ENCODE measurements around the gene FBXL17.

Gene FBXL17

GRCh38 chr5:107867266-107867665, 514.6 kb downstream of the FBXL17 start:
- POLR2A ChIA-PET: no interaction called here
- H3K4me3 ChIP-seq (ENCODE audit: low read depth, low read length): no peak overlapping the region
- no peaks in the 10 kb centered on the region for H3K36me3 ChIP-seq (ENCODE audit: control insufficient read depth in 2 of 2, insufficient read depth in 1 of 2, low read length in 2 of 2)
- TF ChIP-seq ZNF660 (tag by site-specific recombination; IDR thresholded peaks at IDR 0.05) (no peak), ZBTB26 (tag by site-specific recombination; optimal IDR thresholded peaks at IDR 0.05) (no peak), ZNF707 (tag by site-specific recombination; IDR thresholded peaks at IDR 0.05) (no peak), ZNF174 (tag by site-specific recombination; IDR thresholded peaks at IDR 0.05) (no peak), ZNF169 (tag by site-specific recombination; IDR thresholded peaks at IDR 0.05) (no peak)
- H3K9me3 ChIP-seq (ENCODE audit: control insufficient read depth, insufficient read depth, low read depth, low read length): no peaks in the 10 kb centered on the region
- H3K27ac ChIP-seq (ENCODE audit: extremely low read depth, low read depth, low read length): no peak overlapping the region
- H3K4me1 ChIP-seq (ENCODE audit: control insufficient read depth, insufficient read depth, low read length): no peaks in the 10 kb centered on the region
- CTCF ChIA-PET: no interaction called here

- Histone ChIP-seq H3K36me3 (ENCODE audit: control insufficient read depth in 2 of 2, insufficient read depth in 1 of 2, low read length in 2 of 2) (no peaks in the 10 kb centered on the region), H3K4me3 (ENCODE audit: low read depth, low read length) (no peak overlapping the region), H3K9me3 (ENCODE audit: control insufficient read depth, insufficient read depth, low read depth, low read length) (no peaks in the 10 kb centered on the region), H3K4me1 (ENCODE audit: control insufficient read depth, insufficient read depth, low read length) (no peaks in the 10 kb centered on the region), H3K27ac (ENCODE audit: extremely low read depth, low read depth, low read length) (no peak overlapping the region)
- TF ChIP-seq ZNF423 (tag by site-specific recombination; IDR thresholded peaks at IDR 0.05) (no peak), ZNF280C (tag by site-specific recombination; IDR thresholded peaks at IDR 0.05) (no peak), ZNF792 (tag by site-specific recombination; IDR thresholded peaks at IDR 0.05) (no peak), ZNF777 (tag by site-specific recombination; IDR thresholded peaks at IDR 0.05; ENCODE audit: borderline replicate concordance) (no peak), ZNF214 (tag by site-specific recombination; IDR thresholded peaks at IDR 0.05; ENCODE audit: borderline replicate concordance) (no peak), ZNF623 (tag by site-specific recombination; IDR thresholded peaks at IDR 0.05) (no peak), AEBP2 (tag by site-specific recombination; IDR thresholded peaks at IDR 0.05; ENCODE audit: borderline replicate concordance) (no peak), ZNF133 (tag by site-specific recombination; IDR thresholded peaks at IDR 0.05) (no peak), KLF10 (tag by site-specific recombination; IDR thresholded peaks at IDR 0.05) (no peak), FEZF1 (tag by site-specific recombination; IDR thresholded peaks at IDR 0.05) (no peak), ZXDB (tag by site-specific recombination; IDR thresholded peaks at IDR 0.05) (no peak), ZNF513 (tag by site-specific recombination; IDR thresholded peaks at IDR 0.05) (no peak)
- CTCF ChIA-PET: no interaction called here
- POLR2A ChIA-PET: no interaction called here
These were observed 517.1 kb downstream of the FBXL17 start for GRCh38 chr5:107864793-107865192.

- H3K4me1 ChIP-seq (ENCODE audit: control insufficient read depth, insufficient read depth, low read length): no peaks in the 10 kb centered on the region
- no peaks in the 10 kb centered on the region for H3K36me3 ChIP-seq (ENCODE audit: control insufficient read depth in 2 of 2, insufficient read depth in 1 of 2, low read length in 2 of 2)
- H3K9me3 ChIP-seq (ENCODE audit: control insufficient read depth, insufficient read depth, low read depth, low read length): no peaks in the 10 kb centered on the region
- H3K4me3 ChIP-seq (ENCODE audit: low read depth, low read length): no peak overlapping the region
- CTCF ChIA-PET: interaction anchor here (0.5 kb wide), 1 partner anchor 414 kb away, joined by 3 read pairs; no protein-coding TSS in a partner anchor
- H3K27ac ChIP-seq (ENCODE audit: extremely low read depth, low read depth, low read length): no peak overlapping the region
- POLR2A ChIA-PET: no interaction called here
- TF ChIP-seq ZNF621 (tag by site-specific recombination; IDR thresholded peaks at IDR 0.05) (no peak), KLF17 (tag by site-specific recombination; IDR thresholded peaks at IDR 0.05) (no peak), RBAK (tag by site-specific recombination; IDR thresholded peaks at IDR 0.05) (no peak), MZF1 (tag by site-specific recombination; IDR thresholded peaks at IDR 0.05; ENCODE audit: borderline replicate concordance) (no peak), ZNF155 (tag by site-specific recombination; IDR thresholded peaks at IDR 0.05) (no peak), ZNF530 (tag by site-specific recombination; IDR thresholded peaks at IDR 0.05; ENCODE audit: low read depth) (no peak), ZNF132 (tag by site-specific recombination; IDR thresholded peaks at IDR 0.05; ENCODE audit: borderline replicate concordance) (no peak), ZNF24 (tag by site-specific recombination; IDR thresholded peaks at IDR 0.05) (no peak), ZNF677 (tag by site-specific recombination; IDR thresholded peaks at IDR 0.05) (no peak), ZNF341 (tag by site-specific recombination; IDR thresholded peaks at IDR 0.05; ENCODE audit: low read depth) (no peak), ZNF514 (tag by site-specific recombination; IDR thresholded peaks at IDR 0.05) (no peak)
These were observed 518.8 kb downstream of the FBXL17 start for GRCh38 chr5:107863125-107863524.
